NCI-H345 (cell line): ENCODE data around the gene MMAA.
"Not testable (repeated sequence)": the region's sequence is repeated elsewhere in the genome, so short reads cannot be mapped to it uniquely, and the experiment has no call there.

Experiments used
- DNase-seq: peaks from one replicate; lab custom pipeline; 2025; lab: John Stamatoyannopoulos, UW

MMAA gene

DNA sequence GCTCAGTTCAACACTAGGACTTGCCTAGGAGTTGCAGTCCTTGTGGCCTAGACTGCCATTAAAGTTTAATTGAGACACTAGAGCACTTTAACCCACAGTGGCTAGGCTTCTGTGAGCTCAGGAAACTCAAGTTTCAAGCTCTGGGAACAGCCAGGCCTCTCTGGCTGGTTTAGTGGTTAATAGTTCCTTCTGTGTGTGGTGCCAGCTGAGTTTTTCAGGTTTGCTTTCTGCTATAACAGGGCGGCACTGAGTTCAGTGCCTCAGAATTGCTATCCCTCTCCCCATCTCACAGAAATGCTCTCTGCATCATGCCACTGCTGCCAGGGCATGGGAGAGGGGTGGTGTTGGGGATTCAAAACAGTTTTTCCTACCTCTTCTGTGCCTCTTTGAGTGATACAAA lies 15.9 kb downstream of the MMAA start:
- no peak for DNase-seq

DNA sequence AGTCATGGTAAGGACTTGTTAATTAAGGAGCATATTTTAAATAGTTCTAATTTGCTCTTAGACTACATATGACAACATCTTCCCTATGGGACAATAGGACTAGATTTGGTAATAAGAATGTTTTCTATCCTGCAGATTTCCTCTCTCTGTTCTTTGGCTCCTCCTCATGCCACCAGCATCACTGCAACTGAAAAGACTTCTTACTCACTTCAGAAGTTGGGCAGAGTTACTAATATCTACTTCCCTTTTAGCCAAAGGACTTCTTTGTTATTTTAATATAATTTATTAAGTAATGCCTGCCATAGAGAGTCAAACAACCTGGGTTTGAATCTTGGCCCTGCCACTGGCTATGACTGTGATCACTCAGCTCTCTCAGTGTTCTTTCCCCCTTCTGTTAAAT lies 16.4 kb downstream of the MMAA start:
- DNase-seq: no peak

DNA sequence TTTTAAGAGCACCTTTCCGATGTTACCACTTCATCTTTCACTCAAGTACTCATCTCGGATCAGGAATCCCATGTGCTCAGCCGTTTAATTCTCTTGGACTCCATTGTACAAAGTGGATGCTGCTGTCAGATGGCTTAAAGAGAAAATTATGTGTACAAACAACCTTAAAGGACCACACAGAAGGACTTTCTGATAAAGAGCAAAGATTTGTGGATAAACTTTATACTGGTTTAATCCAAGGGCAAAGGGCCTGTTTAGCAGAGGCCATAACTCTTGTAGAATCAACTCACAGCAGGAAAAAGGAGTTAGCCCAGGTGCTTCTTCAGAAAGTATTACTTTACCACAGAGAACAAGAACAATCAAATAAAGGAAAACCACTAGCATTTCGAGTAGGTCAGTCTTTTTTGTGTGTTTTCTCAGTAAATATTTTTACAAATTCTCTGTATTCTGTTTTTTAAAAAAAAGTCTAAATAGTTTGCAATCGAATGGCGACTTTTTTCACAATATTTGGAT lies 20.1 kb downstream of the MMAA start:
- DNase-seq: no peak

DNA sequence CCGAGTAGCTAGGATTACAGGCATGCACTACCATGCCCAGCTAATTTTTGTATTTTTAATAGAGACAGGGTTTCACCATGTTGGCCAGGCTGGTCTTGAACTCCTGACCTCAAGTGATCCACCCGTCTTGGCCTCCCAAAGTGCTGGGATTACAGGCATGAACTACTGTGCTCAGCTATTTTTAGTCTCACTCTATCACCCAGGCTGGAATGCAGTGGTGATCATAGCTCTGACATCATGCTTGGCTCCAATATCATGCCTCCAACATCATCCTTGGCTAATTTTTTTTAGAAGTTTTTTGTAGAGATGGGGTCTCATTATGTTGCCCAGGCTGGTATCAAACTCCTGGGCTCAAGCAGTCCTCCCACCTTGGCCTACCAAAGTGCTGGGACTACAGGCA lies 21.1 kb downstream of the MMAA start:
- not testable (repeated sequence) for DNase-seq

DNA sequence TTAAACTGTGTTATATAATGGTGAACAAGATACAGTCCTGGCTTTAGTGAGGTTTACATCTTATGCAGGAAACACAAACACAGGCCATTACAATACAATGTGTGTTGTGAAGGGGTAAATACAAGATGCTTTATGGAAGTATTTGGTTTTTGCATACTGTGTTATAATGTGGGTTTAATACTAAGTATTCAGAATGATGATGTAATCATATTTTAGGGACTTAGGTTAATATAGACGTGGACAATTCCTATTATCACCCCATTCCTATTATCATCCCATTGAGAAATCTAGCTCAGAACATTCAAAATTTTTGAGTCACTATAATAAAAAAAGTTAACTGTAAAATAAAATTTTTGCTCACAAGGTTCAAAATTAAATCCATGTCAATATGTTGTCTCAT lies 24.1 kb downstream of the MMAA start:
- DNase-seq: no peak

DNA sequence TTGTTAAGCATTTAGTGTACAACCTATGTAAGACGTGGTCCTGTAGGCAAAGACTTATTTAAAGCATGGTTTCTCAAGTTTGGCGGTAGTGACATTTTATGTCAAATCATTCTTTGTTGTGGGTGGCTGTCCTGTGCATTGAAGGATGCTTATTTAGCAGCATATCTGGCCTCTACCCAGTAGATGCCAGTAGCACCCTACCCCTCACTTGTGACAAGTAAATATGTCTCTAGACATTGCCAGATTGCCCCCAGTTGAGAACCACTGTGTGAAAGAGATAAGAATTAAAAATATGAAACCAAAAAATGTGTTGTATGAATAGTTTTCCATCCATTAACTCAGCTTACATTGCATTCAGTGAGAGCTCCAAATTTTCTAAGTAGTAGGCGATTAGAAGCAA lies 25.5 kb downstream of the MMAA start:
- no peak for DNase-seq

DNA sequence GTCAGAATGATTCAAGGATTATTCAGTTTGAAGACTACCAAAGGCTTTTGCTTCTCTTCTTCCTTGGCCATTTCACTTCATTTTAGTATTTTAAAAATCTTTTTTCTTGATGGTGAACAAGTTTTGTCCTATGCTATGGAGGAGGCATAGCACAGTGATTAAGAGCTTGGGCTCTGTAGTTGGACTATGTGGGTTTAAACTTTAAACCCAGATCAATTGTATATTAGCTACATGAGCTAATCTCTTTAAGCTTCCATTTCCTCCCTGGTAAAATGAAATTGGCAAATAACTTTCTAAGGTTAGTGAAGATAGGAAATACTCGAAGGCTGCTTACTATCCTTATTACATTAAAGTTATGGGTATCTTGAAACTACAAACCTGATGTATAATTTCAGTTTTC lies 37.0 kb downstream of the MMAA start:
- no peak for DNase-seq

- DNase-seq: no peak
These were observed 40.9 kb downstream of the MMAA start for GRCh38 chr4:145660064-145660463.

DNA sequence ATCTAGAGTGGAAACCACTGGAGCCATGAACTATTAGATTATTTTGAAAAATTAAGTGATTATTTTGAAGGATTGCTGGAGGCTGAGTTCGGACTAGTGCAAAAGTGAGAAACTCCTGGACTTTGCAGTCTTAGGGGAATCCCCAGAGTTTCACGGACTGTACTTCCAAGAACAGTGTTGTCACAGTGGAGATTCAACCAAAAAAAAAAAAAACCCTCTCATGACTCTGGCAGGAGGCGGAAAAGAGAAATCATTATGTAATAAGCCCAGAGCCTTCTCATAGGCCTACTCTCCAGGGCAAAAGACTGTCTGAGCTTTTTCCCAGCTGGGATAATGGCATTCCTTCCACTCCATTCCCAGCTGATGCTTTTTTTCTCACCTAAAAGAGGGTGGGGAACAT lies 44.0 kb downstream of the MMAA start:
- DNase-seq: no peak

DNA sequence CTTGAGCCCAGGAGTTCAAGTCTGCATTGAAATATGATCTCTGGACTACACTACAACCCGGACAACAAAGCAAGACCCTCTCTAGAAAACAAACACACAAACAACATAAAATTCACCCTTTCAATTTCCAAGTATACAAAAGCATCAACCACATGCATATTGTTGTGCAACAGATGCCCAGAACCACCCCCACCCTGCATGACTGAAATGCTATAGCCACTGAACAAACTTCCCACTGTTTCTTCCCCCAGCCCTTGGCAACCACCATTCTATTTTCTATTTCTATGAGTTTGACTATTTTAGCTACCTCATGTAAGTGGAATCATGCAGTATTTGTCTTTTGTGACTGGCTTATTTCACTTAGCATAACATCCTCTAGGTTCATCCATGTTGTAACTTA lies 46.6 kb downstream of the MMAA start:
- no peak for DNase-seq

DNA sequence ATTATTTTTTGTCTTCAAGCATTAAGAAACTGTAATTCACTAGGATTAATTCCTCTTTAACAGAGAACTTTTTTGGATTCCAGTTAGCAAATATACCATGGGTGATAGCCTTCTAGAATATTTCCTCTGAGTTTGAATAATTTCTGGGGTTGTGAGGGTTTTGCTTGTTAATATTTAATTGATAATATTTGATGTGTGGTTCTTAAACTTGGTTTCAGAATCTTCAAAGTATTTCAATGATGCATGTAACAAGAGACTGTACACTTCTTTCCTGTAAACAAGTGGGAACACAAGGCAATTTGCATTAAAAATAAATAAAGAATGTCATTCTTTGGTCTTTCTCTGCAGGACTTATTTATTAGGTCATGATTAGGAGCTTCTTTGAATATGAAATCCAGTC lies 51.2 kb downstream of the MMAA start:
- no peak for DNase-seq

DNA sequence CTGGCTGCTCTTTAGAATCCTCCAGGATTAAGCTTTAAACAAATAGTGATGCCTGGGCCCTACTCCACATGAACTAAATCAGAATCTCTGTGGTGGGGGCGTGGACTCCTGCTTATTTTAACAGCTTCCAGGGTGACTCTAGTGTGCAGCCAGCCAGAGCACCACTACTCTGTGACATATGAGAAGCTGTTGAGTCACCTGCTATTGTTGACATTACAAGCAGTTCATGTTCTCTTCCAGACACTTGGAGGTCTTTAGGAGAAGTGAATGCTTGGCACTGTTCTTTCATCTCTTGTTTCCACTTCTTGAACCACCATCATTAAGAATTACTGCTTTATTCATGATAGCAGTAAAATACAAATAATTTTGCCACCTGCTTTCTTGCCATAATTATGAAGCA lies 60.3 kb downstream of the MMAA start:
- peak; percentile 89 for DNase-seq

DNA sequence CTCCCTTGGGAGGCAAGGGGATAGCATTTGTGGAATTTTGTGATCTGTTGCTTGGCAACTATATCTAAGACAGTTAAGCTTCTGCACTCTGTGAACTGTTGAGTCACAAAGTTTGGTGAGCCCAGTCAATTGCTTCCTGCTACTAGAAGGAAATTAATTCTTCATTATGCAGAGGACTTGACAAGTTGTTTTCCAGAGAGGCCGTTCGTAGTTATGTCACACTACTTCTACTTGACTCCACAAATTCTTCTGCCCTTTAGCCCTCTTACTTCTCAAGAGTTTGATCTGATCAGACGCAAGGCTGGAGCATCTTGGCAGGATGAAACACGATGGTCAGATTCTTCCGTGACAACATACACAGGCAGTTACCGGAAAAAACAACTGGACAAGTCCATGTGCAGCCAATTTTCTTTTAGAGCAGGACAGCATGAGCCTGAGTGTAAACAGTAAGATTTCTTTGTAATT lies 60.8 kb downstream of the MMAA start, which contains the start of gene C4orf51:
TSS of gene C4orf51 (plus strand) at position 156 of the 465 bp plus-strand sequence. CDS start at position 214, 58 bp downstream.
- peak; percentile 33 for DNase-seq

DNA sequence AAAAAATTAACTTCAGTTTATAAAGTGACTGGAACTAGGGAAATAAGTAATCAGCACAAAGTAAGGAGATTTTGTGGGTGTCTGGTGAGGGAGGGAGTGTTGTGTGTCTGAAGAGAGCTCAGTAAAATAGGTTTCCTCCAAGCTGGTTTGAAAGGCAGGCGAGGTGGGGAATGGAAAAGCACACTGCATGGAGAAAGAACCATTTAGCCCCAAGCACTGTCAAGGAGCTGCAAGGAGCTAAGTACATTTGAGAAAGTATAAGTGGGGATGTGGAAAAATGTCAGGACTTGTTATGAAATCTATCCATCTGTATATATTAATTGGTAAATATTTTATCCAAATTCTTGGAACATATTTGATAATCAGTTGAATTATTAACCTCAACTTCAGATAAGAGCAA lies 61.7 kb downstream of the MMAA start:
- no peak for DNase-seq

- DNase-seq: no peak
These were observed 62.3 kb downstream of the MMAA start for GRCh38 chr4:145681518-145681917.

- DNase-seq: no peak
These were observed 62.8 kb downstream of the MMAA start for GRCh38 chr4:145681956-145682355.

DNA sequence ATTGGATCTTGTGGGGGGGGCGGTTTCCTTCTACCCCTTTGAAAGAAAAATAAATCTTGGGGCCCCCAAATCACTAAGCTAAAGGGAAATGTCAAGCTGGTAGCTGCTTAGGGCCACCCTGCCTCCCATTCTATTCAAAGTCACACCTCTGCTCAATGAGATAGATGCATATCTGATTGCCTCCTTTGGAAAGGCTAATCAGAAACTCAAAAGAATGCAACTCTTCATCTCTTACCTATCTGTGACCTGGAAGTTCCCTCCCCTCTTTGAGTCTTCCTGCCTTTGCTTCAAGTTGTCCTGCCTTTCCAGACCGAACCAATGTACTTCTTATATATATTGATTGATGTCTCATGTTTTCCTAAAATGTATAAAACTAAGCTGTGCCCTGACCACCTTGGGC lies 67.8 kb downstream of the MMAA start:
- no peak for DNase-seq

GRCh38 chr4:145690610-145691009 lies 71.4 kb downstream of the MMAA start:
- no peak for DNase-seq

DNA sequence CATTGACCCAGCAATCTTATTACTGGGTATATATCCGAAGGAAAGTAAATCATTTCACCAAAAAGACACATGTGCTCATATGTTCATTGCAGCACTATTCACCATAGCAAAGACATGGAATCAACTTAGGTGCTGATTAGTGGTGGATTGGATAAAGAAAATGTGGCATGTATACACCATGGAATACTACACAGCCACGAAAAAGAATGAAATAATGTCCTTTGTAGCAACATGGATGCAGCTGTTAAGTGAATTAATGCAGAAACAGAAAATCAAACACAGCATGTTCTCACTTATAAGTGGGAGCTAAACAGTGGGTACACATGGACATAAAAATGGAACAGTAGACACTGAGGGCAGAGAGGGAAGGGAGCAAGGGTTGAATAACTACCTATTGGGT lies 72.2 kb downstream of the MMAA start:
- not testable (repeated sequence) for DNase-seq

DNA sequence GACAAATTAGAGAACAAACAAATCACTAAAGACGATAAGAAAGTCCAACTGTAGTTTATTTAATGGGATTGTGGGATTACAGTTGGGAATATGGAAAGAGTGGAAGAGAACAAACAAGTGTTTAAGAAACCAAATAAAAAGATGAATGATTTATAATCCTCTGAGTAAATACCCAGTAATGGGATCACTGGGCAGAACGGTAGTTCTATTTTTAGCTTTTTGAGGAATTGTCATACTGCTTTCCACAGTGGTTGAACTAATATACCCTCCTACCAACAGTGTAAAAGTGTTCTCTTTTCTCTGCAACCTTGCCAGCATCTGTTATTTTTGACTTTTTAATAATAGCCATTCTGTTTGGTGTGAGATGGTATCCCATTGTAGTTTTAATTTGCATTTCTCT lies 75.7 kb downstream of the MMAA start:
- DNase-seq: no peak

GRCh38 chr4:145697332-145697731 lies 78.1 kb downstream of the MMAA start:
- DNase-seq: no peak

DNA sequence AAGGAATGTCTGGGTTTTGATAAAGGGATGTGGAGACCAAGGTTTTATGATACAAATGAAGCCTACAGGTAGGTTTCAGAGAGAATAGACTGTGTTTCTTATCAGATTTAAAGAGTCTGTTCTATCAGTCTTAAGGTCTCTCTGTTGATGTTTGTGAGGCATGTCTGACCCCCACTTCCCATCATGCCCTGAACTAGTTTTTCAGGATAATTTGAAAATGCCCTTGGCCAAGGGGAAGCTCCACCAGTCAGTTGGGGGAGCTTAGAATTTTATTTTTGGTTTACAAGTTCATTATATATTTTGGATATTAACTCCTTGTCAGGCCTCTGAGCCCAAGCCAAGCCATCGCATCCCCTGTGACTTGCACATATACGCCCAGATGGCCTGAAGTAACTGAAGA lies 79.3 kb downstream of the MMAA start:
- DNase-seq: no peak

GRCh38 chr4:145703850-145704497 lies 84.8 kb downstream of the MMAA start:
- no peak for DNase-seq

- peak; percentile 76 for DNase-seq
These were observed 90.2 kb downstream of the MMAA start for GRCh38 chr4:145709336-145709735.
